MM.1S (cell line): ENCODE measurements around the gene MRPL16.
A peak's percentile ranks its signal among the peaks of the same experiment; 100 is the strongest.

Experiments
- DNase-seq: peaks from one replicate; pipeline ENCODE4 v3.0.0-alpha.2; 2015
- H2AFZ ChIP-seq: fragments of 300-600 bp; sonication (generic); 2 replicates; pipeline ENCODE4 v1.6.0; 2016; ENCODE audit warnings: antibody characterized with exemption, low read length
- H3F3A ChIP-seq: fragments of 300-600 bp; sonication (generic); 2 replicates; pipeline ENCODE4 v1.6.1; 2016; ENCODE audit warnings: mild to moderate bottlenecking, antibody characterized with exemption, low read length, moderate library complexity, mixed read lengths; ENCODE audit not compliant: insufficient read depth
- H3K27ac ChIP-seq: fragments of 300-600 bp; sonication (generic); 2 replicates; pipeline ENCODE4 v1.5.1; 2016; ENCODE audit warnings: mild to moderate bottlenecking, low read length
- H3K27me3 ChIP-seq: fragments of 300-600 bp; sonication (generic); replicated peaks from 2 replicates; pipeline ENCODE4 v1.6.0; 2016; ENCODE audit warnings: low read length; ENCODE audit not compliant: insufficient read depth
- H3K36me3 ChIP-seq: fragments of 300-600 bp; sonication (generic); replicated peaks from 2 replicates; pipeline ENCODE4 v1.6.1; 2016; ENCODE audit warnings: mild to moderate bottlenecking, low read length, mixed read lengths; ENCODE audit not compliant: insufficient read depth
- H3K4me1 ChIP-seq: fragments of 300-600 bp; sonication (generic); 2 replicates; pipeline ENCODE4 v1.6.1; 2016; ENCODE audit warnings: low read length, mixed read lengths
- H3K4me2 ChIP-seq: fragments of 300-600 bp; sonication (generic); 2 replicates; pipeline ENCODE4 v1.6.0; 2016; ENCODE audit warnings: low read depth, low read length
- H3K4me3 ChIP-seq: fragments of 300-600 bp; sonication (generic); 2 replicates; pipeline ENCODE4 v1.5.1; 2016; ENCODE audit warnings: low read length, mixed read lengths
- H3K79me2 ChIP-seq: fragments of 300-600 bp; sonication (generic); 2 replicates; pipeline ENCODE4 v1.6.1; 2016; ENCODE audit warnings: mixed run types, low read length, mixed read lengths
- H3K9ac ChIP-seq: fragments of 300-600 bp; sonication (generic); 2 replicates; pipeline ENCODE4 v1.6.1; 2016; ENCODE audit warnings: low read length, mixed read lengths
- H3K9me2 ChIP-seq: fragments of 300-600 bp; sonication (generic); replicated peaks from 2 replicates; pipeline ENCODE4 v1.6.1; 2016; ENCODE audit warnings: mild to moderate bottlenecking, low read length, mixed read lengths; ENCODE audit not compliant: insufficient read depth
- H3K9me3 ChIP-seq: fragments of 300-600 bp; sonication (generic); replicated peaks from 2 replicates; pipeline ENCODE4 v1.6.1; 2016; ENCODE audit warnings: mild to moderate bottlenecking, low read length, mixed read lengths; ENCODE audit not compliant: insufficient read depth
- H4K20me1 ChIP-seq: fragments of 300-600 bp; sonication (generic); 2 replicates; pipeline ENCODE4 v1.6.1; 2016; ENCODE audit warnings: mild to moderate bottlenecking, low read length, moderate library complexity, mixed read lengths; ENCODE audit not compliant: insufficient read depth
- CTCF ChIP-seq: fragments of 300-600 bp; sonication (generic); IDR thresholded peaks from 2 replicates; pipeline ENCODE4 v1.5.1; 2016; ENCODE audit warnings: antibody characterized with exemption, low read length, mixed read lengths
- EZH2 ChIP-seq: fragments of 300-600 bp; sonication (generic); optimal IDR thresholded peaks from 2 replicates; pipeline ENCODE3; 2017; ENCODE audit warnings: low read depth, mild to moderate bottlenecking, antibody characterized with exemption, low read length, mixed read lengths
- EZH2phosphoT487 ChIP-seq: fragments of 300-600 bp; sonication (generic); IDR thresholded peaks from 2 replicates; pipeline ENCODE4 v1.6.1; 2018; ENCODE audit warnings: antibody characterized with exemption, low read length

Gene MRPL16

DNA sequence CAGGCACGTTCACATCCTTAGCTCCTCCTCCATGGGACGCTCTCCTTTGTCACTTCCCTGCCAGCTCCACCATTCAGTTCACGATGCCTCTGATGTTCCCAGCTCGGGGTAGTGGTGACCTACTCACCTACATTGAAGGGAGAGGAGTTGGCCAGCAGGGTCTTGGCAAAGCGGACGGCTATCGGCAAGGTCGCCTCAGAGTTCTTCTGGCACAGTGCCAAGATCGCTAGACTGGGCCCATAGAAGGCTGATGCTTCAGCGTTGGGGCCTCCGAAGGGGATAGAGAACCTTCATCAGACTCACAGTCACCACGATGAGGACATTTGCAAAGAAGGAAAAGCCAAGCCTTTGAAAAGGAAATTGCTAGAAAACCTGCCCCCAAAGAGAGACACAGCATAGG lies 31.7 kb upstream of the MRPL16 start:
- Histone ChIP-seq H3F3A (no peaks in the 10 kb centered on the region; the same call in 1 of the 2 replicates), H4K20me1 (no peaks in the 10 kb centered on the region), H3K9me2 (no peaks in the 10 kb centered on the region), H3K79me2 (no peaks in the 10 kb centered on the region), H3K9me3 (no peaks in the 10 kb centered on the region), H3K4me1 (peaks cover 14% of the 10 kb centered on the region), H3K27ac (no peak overlapping the region), H3K36me3 (no peaks in the 10 kb centered on the region), H2AFZ (no peak overlapping the region), H3K27me3 (no peaks in the 10 kb centered on the region), H3K4me2 (no peak overlapping the region), H3K9ac (no peak overlapping the region), H3K4me3 (no peak overlapping the region)
- no peak for DNase-seq
- no peak for TF ChIP-seq EZH2phosphoT487
- no peak for TF ChIP-seq CTCF
- TF ChIP-seq EZH2, result no peak

- Histone ChIP-seq H2AFZ (no peak overlapping the region), H3K9me2 (no peaks in the 10 kb centered on the region)
Measured at GRCh38 chr11:59841514-59841913, 30.9 kb upstream of the MRPL16 start.

GRCh38 chr11:59839615-59840014 lies 29.0 kb upstream of the MRPL16 start:
- TF ChIP-seq CTCF (no peak), EZH2phosphoT487 (no peak), EZH2 (no peak)
- H3K4me3 ChIP-seq, result no peak overlapping the region
- no peak overlapping the region for H3K9ac ChIP-seq
- peaks cover 14% of the 10 kb centered on the region for H3K4me1 ChIP-seq
- no peak overlapping the region for H3K4me2 ChIP-seq
- no peaks in the 10 kb centered on the region for H3K27me3 ChIP-seq
- no peaks in the 10 kb centered on the region for H3K36me3 ChIP-seq
- H3K79me2 ChIP-seq, result no peaks in the 10 kb centered on the region
- no peaks in the 10 kb centered on the region for H3K9me3 ChIP-seq
- H3K9me2 ChIP-seq, result no peaks in the 10 kb centered on the region
- no peaks in the 10 kb centered on the region for H4K20me1 ChIP-seq
- H2AFZ ChIP-seq, result no peak overlapping the region
- no peaks in the 10 kb centered on the region; the same call in 1 of the 2 replicates for H3F3A ChIP-seq
- H3K27ac ChIP-seq, result no peak overlapping the region
- no peak for DNase-seq

More at GRCh38 chr11:59841514-59841913, 30.9 kb upstream of the MRPL16 start:
- peak; percentile 80 for DNase-seq
- H3K4me1 ChIP-seq, result peaks cover 14% of the 10 kb centered on the region
- no peaks in the 10 kb centered on the region; the same call in 1 of the 2 replicates for H3F3A ChIP-seq
- H3K79me2 ChIP-seq, result no peaks in the 10 kb centered on the region
- H3K27ac ChIP-seq, result no peak overlapping the region
- peak overlapping the region; percentile 12; the same call in 1 of the 2 replicates for H3K4me2 ChIP-seq
- no peaks in the 10 kb centered on the region for H4K20me1 ChIP-seq
- no peak overlapping the region for H3K4me3 ChIP-seq
- no peaks in the 10 kb centered on the region for H3K9me3 ChIP-seq
- no peaks in the 10 kb centered on the region for H3K27me3 ChIP-seq
- TF ChIP-seq EZH2 (no peak), CTCF (no peak), EZH2phosphoT487 (no peak)
- H3K36me3 ChIP-seq, result no peaks in the 10 kb centered on the region
- no peak overlapping the region for H3K9ac ChIP-seq
